GM12801 (cell line): ENCODE data around the gene XPR1.

ENCODE experiments used
- CTCF ChIP-seq: IDR thresholded peaks from one replicate; pipeline ENCODE4 v1.5.1; 2011; ENCODE audit warnings: control low read depth; ENCODE audit not compliant: insufficient read length; ENCODE audit errors: extremely low read depth

The XPR1 gene

DNA sequence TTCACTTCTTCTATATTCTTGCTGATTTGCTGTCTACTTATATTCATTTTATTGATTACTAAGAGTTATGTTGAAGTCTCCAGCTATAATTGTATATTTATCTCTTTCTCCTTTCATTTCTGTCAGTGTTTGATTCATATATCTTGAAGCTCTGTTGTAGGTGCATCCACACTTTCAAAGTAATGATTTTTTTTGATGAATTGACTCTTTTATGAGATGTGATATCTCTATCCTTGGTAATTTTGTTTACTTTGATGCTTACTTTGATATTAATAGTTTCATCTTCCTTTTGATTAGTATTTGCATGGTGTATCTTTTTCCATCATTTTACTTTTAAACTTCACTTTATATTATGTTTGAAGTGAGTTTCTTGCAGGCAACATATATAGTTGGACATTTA is 110.8 kb downstream of the XPR1 start:
- TF ChIP-seq CTCF, result no peak

DNA sequence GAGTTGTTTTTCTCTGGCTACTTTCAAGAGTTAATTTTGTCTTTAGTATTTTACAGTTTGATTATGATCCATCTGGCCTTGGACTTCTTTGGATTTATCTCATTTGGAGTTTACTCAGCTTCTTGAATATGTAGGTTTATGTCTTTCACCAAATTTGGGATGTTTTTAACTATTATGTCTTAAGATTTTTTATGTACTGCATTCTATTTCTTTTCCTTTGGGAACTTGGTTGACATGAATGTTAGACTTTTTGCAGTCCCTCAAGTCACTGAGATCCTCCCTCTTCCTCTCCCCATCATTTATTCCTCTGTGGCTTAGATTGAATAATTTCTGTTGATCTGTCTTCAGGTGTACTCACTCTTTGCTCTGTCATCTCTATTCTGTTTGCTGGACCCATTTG is 112.0 kb downstream of the XPR1 start:
- TF ChIP-seq CTCF, result no peak

GRCh38 chr1:180745098-180745497 is 113.3 kb downstream of the XPR1 start:
- TF ChIP-seq CTCF, result no peak

- TF ChIP-seq CTCF, result no peak
Observed at GRCh38 chr1:180751921-180752320, 120.1 kb downstream of the XPR1 start.

GRCh38 chr1:180754453-180754852 is 122.6 kb downstream of the XPR1 start:
- TF ChIP-seq CTCF, result no peak

DNA sequence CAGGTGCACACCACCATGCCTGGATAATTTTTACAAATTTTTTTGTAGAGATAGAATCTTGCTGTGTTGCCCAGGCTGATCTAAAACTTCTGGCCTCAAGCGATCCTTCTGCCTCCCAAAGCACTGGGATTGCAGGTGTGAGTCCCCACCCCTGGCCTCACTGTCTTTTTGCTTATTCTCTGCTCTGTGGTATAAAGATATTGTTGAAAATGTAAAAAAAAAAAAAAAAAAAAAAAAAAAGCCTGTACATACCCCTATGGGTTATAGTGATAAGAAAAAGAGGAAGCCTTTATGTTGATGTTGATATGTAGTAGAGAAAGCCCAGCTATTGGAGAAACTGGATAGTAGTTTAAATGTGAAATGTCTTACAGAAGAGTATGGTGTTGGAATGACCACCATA is 125.8 kb downstream of the XPR1 start:
- TF ChIP-seq CTCF, result no peak

- no peak for TF ChIP-seq CTCF
Observed at GRCh38 chr1:180762796-180763195, 131.0 kb downstream of the XPR1 start.

- no peak for TF ChIP-seq CTCF
Observed at GRCh38 chr1:180765151-180765550, 133.3 kb downstream of the XPR1 start.
